Bone marrow (tissue), 2 donors: ENCODE measurements around the gene LYPD4.

Experiments
- DNase-seq, 2 donors: peaks; one replicate each; lab custom pipeline; 2025; lab: John Stamatoyannopoulos, UW

Gene LYPD4, protein sequence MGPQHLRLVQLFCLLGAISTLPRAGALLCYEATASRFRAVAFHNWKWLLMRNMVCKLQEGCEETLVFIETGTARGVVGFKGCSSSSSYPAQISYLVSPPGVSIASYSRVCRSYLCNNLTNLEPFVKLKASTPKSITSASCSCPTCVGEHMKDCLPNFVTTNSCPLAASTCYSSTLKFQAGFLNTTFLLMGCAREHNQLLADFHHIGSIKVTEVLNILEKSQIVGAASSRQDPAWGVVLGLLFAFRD

DNA sequence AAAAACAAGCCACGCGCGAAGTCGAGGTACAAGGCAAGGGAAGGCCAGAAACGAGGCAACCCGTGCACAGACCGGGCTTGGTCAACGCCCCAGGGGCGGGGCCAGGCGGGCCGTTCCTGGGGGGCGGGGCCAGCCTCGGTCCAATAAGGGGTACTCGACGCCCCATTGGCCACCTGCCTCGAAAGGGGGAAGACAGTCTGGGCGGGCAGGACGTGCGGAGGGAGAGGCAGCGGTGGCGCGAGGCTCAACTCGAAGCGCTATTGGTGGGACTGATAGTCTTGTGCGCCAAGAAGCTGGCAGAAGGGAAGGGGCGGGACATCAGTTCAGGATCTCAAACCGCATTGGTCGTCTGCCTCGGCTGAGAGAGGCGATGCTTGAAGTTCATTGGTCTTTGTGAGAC lies at the start of gene LYPD4:
Gene LYPD4 (minus strand): TSS at position 83 of the 400 bp plus-strand sequence. CDS start 5,398 bp downstream, outside the sequence.
- no peak for DNase-seq

DNA sequence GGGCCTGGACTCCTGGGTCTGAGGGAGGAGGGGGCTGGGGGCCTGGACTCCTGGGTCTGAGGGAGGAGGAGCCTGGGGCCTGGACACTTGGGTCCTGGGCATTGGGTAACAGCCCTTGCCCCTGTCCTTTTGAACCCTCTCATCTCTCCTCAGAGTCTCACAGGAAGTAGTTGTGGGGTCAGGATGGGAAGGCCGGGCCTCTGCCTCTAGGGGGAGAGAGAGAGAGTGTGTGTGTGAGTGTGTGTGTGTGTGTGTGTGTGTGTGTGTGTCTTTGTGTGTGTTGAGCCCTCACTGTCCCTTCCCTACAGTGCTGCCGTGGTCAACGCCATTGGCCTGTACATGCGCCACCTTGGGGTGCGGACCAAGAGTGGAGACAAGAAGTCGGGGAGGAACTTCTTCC lies 49.4 kb upstream of the LYPD4 start:
- no peak for DNase-seq

DNA sequence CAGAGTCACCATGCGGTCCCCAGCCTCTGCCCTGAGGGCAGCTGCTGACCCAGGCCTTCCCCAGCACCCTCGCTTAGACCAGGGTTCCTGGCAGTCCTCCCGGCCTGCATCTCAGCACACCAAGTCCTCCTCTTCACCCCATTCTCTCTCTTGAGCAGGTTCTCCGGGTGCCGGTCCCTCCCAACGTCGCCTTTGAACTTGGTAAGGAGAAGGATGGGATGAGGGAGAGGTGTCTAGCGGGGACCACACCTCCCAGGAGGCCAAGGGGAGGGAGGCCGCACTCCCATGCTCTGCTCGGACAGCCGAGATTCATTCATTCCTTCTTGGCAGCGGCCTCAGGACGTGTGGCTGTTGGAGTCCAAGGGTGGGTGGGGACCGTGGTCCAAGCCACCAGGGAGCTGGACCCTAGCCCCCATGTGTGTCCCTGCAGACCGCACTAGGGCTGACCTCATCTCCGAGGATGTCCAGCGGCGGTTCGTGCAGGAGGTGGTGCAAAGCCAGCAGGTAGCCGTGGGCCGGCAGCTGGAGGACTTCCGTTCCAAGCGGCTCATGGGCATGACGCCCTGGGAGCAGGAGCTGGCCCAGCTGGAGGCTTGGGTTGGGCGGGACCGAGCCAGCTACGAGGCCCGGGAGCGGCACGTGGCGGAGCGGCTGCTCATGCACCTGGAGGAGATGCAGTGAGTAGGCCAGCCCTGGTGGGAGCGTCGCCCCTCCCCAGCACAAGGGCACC lies 47.9 kb upstream of the LYPD4 start:
- no peak for DNase-seq

GRCh38 chr19:41890936-41891335 lies 46.5 kb upstream of the LYPD4 start:
- DNase-seq, result no peak

DNA sequence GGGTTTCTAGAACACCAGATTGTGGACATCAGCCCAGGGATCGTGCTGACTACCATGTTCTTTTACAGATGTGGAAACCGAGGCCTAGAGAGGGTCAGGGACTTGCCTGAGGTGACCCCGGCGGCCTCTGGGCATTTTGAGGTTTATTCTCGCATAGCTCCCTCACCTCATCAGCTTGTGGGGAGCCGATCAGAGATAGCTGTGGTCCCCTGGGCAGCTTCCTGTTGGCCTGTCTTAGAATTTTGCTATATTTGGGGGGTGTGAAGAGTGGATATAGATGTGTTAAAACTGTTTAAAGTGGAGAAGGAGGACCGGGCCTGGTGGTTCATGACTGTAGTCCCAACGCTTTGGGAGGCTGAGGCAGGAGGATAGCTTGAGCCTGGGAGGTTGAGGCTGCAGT lies 45.4 kb upstream of the LYPD4 start:
- DNase-seq, result no peak

DNA sequence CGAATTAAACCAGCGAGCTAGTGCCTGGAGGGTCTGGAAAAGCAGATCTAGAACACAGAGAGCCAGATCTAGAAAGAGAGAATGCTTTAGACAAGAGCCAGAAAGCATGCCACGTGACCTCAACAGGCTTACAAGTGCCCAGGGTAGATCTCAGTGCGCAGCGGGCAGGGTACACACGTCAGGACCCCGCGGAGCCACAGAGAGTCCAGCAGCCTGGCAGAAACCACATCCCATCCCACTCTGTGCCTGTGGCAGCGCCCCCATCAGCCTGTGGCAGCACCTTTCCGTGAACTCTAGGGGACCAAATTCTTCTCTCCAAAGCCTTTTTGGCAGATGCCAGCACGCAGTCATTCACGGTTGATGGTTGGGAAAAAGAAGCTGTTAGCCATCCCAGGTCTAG lies 44.4 kb upstream of the LYPD4 start:
- DNase-seq, result no peak

- no peak for DNase-seq
Observed at GRCh38 chr19:41887711-41888382, 43.4 kb upstream of the LYPD4 start.

GRCh38 chr19:41886761-41887710 lies 42.6 kb upstream of the LYPD4 start:
- DNase-seq, result peak in 1 of 2 donors; percentile 55

- peak; percentile 71 to 92 for DNase-seq
Observed at GRCh38 chr19:41883821-41884733, 39.6 kb upstream of the LYPD4 start.

GRCh38 chr19:41883463-41883820 lies 39.0 kb upstream of the LYPD4 start:
- DNase-seq, result no peak

DNA sequence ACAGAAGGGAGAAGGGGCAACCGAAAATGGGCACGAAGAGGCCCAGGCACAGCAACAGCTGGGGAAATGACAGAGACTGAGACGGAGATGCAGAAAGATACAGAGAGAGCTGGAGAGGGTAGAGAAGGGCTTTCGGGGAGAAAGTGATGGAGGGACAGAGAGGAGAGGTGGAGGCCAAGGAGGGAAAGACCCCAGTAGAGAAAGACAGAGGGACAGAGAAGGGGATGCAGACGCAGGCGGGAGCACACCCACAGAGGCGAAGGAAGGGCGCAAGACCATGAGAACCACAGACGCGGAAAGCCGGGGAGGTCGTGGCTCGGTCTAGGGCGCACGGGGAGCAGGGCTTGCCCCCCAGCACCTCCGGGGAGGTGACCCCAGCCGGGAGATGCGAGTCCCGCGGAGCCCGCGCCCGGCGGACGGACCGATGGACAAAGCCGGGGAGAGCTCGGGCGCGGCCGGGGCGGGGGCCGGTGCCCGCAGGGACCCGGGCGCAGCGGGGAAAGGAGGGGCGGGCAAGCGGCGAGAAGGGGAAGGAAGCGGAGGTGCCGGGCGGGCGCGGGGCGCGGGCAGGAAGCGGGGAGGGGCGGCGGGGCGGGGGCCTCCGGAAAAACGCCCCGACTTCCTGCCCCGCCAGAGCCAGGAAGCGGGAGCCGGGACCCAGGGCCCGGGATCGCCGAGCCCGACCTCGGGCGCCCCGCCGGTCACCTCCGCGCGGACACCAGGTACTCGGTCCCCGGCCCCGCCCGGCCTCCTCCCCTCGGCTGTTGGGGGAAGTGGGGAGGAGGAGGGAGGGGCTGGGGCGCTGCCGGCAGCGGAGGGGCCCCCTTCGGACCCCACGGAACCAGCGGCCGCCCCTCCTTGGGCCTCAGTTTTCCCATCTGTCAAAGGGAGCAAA lies 38.3 kb upstream of the LYPD4 start, which contains the start of gene ARHGEF1:
Gene ARHGEF1 (plus strand): TSS at position 617 of the 895 bp plus-strand sequence. CDS start 4,899 bp downstream, outside the sequence.
- peak in 1 of 2 donors; percentile 29 for DNase-seq

- DNase-seq, result no peak
Observed at GRCh38 chr19:41880329-41880708, 35.8 kb upstream of the LYPD4 start.

- DNase-seq, result no peak
Observed at GRCh38 chr19:41879670-41880328, 35.3 kb upstream of the LYPD4 start.

- no peak for DNase-seq
Observed at GRCh38 chr19:41879080-41879479, 34.6 kb upstream of the LYPD4 start.

DNA sequence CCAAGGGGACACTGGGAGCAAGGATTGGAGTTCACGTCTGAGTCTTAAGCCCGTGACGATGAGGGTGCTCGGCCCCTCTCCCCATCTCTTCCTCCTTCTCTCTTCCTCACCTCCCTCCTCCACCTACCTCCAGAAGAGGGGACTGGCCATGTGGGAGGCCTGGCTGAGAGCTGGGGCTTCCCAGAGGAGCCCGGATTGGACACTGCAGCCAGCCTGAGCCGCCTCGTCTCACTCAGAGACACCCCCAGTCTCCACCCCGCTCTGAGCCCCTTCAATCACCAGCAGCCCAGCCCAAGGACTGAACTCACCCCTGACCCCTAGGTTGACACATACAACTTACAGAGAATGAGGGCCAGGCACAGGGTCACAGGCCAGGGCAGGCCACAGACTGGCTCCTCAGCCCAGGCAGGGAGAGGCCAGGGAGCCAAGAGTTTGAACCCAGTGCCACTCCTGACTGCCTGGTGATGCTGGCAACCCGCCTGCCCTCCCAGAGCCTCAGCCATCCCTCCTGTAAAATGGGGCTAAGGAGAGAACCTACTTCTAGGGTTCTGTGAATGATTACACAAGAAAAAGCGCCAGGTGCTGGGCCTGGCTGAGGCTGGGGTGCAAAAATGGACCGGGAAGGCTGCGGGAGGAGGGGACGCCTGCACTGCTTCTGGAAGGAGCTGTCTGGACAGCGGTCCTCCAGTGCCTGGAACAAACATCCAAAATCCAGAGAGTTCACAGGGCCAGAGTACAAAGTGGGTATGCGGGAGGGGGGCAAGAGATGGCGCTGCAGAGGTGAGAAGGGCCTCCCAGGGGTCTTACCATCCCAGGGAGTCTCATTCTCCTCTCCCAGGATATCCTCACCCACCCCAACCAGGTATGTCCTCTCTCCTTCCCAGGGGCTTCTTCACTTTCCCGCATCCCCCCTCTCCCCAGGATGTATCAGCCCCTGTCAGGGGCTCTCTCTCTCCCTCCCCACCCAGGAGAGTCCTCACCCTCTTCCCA lies 33.7 kb upstream of the LYPD4 start:
- DNase-seq, result no peak

DNA sequence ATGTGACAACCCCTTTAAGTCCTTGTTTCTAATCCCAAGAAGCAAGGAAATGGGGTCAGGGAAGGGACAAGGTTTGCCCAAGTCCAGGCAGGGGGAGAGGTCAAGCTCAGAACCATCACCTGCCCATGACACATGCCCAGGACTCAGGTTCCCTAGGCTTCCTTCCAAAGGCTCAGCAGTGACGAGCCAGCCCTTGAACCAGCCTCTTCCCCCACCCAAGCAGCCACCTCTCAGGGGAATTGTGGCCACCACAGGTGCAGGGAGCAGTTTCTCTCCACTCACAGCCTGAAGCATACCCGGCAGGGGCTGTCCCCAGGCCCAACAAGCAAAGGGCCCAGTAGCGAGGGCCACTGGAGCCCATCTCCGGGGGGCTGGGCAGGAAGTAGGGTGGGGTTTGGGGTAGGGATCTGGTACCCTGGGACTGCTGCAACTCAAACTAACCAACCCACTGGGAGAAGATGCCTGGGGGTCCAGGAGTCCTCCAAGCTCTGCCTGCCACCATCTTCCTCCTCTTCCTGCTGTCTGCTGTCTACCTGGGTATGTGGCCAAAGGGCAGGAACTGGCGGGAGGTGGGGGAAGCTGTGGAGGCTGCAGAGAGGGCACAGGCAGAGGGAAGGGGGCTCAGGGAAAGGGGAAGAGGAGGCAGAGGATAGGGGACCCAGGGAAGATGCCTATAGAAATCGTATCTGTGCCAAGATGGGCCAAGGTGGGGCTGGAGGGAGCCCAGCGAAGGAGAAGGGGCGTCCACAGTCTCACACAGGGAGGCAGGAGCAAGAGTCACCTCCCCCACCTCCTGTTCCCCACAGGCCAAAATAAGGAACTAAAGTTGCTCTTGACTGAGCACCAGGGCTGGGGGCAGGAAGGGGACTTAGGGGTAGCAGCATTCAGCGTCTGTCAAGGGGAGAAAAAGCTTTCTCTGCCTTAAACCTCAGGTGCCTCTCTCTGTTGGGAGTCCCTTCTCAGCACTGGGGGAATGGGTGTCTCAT lies 32.7 kb upstream of the LYPD4 start, which contains the start of gene CD79A:
Gene CD79A (plus strand): TSS at position 433 of the 986 bp plus-strand sequence. CDS start 26 bp downstream, at position 459.
- peak; percentile 14 to 90 for DNase-seq
